ENCODE results near the gene YY1AP1. TPM values are rescaled to one million over a fixed set of nuclear protein-coding genes. Genes with fewer than 3 reads are reported as not detected.

Gene YY1AP1, protein sequence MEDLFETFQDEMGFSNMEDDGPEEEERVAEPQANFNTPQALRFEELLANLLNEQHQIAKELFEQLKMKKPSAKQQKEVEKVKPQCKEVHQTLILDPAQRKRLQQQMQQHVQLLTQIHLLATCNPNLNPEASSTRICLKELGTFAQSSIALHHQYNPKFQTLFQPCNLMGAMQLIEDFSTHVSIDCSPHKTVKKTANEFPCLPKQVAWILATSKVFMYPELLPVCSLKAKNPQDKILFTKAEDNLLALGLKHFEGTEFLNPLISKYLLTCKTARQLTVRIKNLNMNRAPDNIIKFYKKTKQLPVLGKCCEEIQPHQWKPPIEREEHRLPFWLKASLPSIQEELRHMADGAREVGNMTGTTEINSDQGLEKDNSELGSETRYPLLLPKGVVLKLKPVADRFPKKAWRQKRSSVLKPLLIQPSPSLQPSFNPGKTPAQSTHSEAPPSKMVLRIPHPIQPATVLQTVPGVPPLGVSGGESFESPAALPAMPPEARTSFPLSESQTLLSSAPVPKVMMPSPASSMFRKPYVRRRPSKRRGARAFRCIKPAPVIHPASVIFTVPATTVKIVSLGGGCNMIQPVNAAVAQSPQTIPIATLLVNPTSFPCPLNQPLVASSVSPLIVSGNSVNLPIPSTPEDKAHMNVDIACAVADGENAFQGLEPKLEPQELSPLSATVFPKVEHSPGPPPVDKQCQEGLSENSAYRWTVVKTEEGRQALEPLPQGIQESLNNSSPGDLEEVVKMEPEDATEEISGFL
- total RNA-seq = 42.0 and 42.3 TPM in 2 replicates
- 46.4 and 46.9 TPM in 2 replicates for polyA plus RNA-seq
- polyA plus RNA-seq (2011; cell fraction: cytosol; rRNA removed) = 53.1 and 53.8 TPM in 2 replicates
- 69.0 and 79.3 TPM in 2 replicates for polyA plus RNA-seq (2011; cell fraction: nucleus; rRNA removed)
- 23.7 and 30.9 TPM in 2 replicates for polyA plus RNA-seq (2012)
- 40.2 and 41.9 TPM in 2 replicates for polyA minus RNA-seq
- polyA minus RNA-seq (2011; cell fraction: cytosol; rRNA and poly(A)+ RNA removed) = 45.2 TPM
- polyA minus RNA-seq (2011; cell fraction: nucleus; rRNA and poly(A)+ RNA removed) = 21.9 and 32.8 TPM in 2 replicates
- percentile 85 among the genes with signal in this experiment for Bru-seq, nascent RNA
- percentile 88 among the genes with signal in this experiment for BruChase-seq, experiment 1, labeled RNA remaining after a 6-hour chase
- BruChase-seq, experiment 2, labeled RNA remaining after a 2-hour chase = percentile 95 among the genes with signal in this experiment
- long read RNA-seq, transcript YY1AP1-205 (11 exons, 2,663 nt) = major isoform, 6 of 53 reads
- long read RNA-seq, partial matches to known transcripts = 9 of 53 reads
- long read RNA-seq, other reads (novel, unspliced or antisense) = 24 of 53 reads

DNA sequence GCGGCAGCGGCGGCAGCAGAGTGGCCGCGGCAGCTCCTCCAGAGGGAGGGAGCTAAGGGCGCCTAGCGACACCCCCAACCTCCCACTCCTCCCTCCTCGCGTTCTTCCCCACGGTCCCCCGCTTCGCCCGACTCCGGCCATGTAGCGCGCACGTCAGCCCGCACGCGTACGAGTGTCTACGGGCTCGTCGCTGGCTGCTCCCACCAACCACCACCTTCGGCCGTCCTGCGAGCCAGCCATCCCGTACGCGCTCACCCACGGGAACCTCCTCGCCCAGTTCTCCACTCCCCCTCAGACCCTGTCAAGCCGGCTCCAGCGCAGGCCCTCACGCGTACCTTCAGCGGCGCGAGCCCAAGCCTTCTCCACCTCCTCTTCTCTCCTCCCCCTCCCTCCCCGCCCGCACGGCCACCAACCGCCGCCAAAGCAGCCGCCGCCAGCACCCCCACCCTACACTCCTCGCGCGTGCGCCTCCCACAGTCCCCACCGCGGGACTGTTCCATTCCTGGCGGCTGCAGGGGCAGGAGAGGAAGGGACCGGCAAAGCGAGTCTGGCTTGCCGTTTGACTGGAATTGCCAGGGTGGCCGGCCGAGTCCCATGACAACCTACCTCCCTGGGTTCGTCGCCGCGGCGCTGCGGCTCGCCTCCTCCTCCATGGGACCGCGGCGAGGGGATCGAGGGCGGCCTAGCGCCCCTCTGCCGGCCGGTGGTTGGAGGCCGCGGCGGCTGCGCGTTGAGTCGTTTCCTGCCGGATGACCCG, at the start of gene YY1AP1:
TSS of gene YY1AP1 (minus strand) at position 451 of the 757 bp plus-strand sequence. CDS start 8,338 bp downstream, outside the sequence.
- dilution Hi-C loops (cut with MboI; ENCODE audit: extremely low pct_ligation_motif_present, low sequenced_read_pairs) = no loop called here
- Histone ChIP-seq H3K4me2 (ENCODE audit: insufficient read depth, low read length) (peak within 1 kb of the TSS; percentile 84), H3K27ac (ENCODE audit: insufficient read depth, low read depth, low read length) (peak within 1 kb of the TSS; percentile 84), H3K27me3 (ENCODE audit: control insufficient read depth in 2 of 2, insufficient read depth in 2 of 2, low read length in 2 of 2) (no peaks in the 10 kb centered on the region), H3K4me3 (replicated peaks in 1 of 3; ENCODE audit: insufficient read depth in 1 of 3, low read depth in 1 of 3, low read length in 3 of 3) (peak within 1 kb of the TSS; percentile 49 to 92 (median 92)), H2AFZ (ENCODE audit: low read depth, low read length) (peak within 1 kb of the TSS; percentile 88), H3K4me1 (ENCODE audit: control insufficient read depth, extremely low read depth, insufficient read depth, low read length) (peaks cover 15% of the 10 kb centered on the region), H3K9ac (replicated peaks; ENCODE audit: extremely low read depth, insufficient read depth, low read length) (peak within 1 kb of the TSS; percentile 95), H3K9me3 (replicated peaks; ENCODE audit: control insufficient read depth, insufficient read depth, low read length) (no peaks in the 10 kb centered on the region), H3K9me1 (replicated peaks; ENCODE audit: control insufficient read depth, extremely low read depth, insufficient read depth, low read length) (no peaks in the 10 kb centered on the region), H3K36me3 (ENCODE audit: control insufficient read depth in 2 of 2, extremely low read depth in 1 of 2, insufficient read depth in 2 of 2, low read length in 2 of 2) (peaks cover 0 to 4% of the 10 kb centered on the region in 2 experiments), H3K79me2 (ENCODE audit: control insufficient read depth, insufficient read depth, low read length) (peaks cover 86% of the 10 kb centered on the region), H4K20me1 (replicated peaks; ENCODE audit: control insufficient read depth, extremely low read depth, insufficient read depth, low read length) (no peaks in the 10 kb centered on the region)
- FAIRE-seq (no peak), DNase-seq (ENCODE audit: low read depth, low spot score) (peak; percentile 90)
- POLR2A ChIA-PET = no interaction called here
- no TSS peak for BruUV-seq (replicated peaks)
- no peak for TF ChIP-seq EZH2 (IDR thresholded peaks at IDR 0.05; ENCODE audit: borderline replicate concordance, low read depth, low read length, severe bottlenecking)
- peak; percentile 48 for TF ChIP-seq POLR2AphosphoS5 (IDR thresholded peaks at IDR 0.05; ENCODE audit: insufficient read depth, low read depth, low read length)
- peak; percentile 55 for TF ChIP-seq POLR2A (IDR thresholded peaks at IDR 0.05; ENCODE audit: low read depth, low read length)
- intact Hi-C loops (cut with micrococcal nuclease) = loop anchor here (5.0 to 10.0 kb wide), 2 partner anchors 39 to 166 kb away; partner anchors contain the start of genes GON4L and SYT11
- CTCF ChIA-PET = no interaction called here

All from endothelial cell of umbilical vein (primary cell).